H1 (cell line): ENCODE results near the gene DNTTIP2. TPM values are rescaled to one million over a fixed set of nuclear protein-coding genes. Genes with fewer than 3 reads are reported as not detected.

ENCODE experiments used
- CTCF ChIA-PET: fragments of 300-600 bp; sonication (Branson Sonifier 250); formaldehyde crosslinking; loops from one replicate; lab custom pipeline; 2021; ENCODE audit not compliant: partially characterized antibody; lab: Charles Lee
- POLR2A ChIA-PET: fragments of 300-600 bp; sonication (Branson Sonifier 250); formaldehyde crosslinking; loops from one replicate; lab custom pipeline; 2021; ENCODE audit warnings: inconsistent platforms; ENCODE audit not compliant: partially characterized antibody; lab: Charles Lee
- DNase-seq, 2 experiments: peaks; one replicate each; pipeline versions ENCODE4 v3.0.0 to v3.0.0-alpha.2; 2010 to 2022; ENCODE audit warnings: low spot score in 2 of 2, low read depth in 1 of 2, mixed read lengths in 1 of 2
- FAIRE-seq: peaks from 2 replicates; lab custom pipeline; 2011; peaks lifted over from hg19 to GRCh38; lab: Jason Lieb, UNC
- H2AFZ ChIP-seq: 2 replicates; pipeline ENCODE4 v1.8.1; 2012; ENCODE audit warnings: low read length, inconsistent platforms
- H2AK5ac ChIP-seq: 2 replicates; pipeline ENCODE4 v1.6.1; 2013; ENCODE audit warnings: low read depth, low read length
- H2BK120ac ChIP-seq: replicated peaks from 2 replicates; pipeline ENCODE3; 2013; ENCODE audit warnings: low read depth, low read length, inconsistent platforms
- H2BK12ac ChIP-seq: 2 replicates; pipeline ENCODE4 v1.6.1; 2013; ENCODE audit warnings: low read depth, low read length
- H2BK15ac ChIP-seq: 2 replicates; pipeline ENCODE4 v1.6.1; 2013; ENCODE audit warnings: low read length
- H2BK20ac ChIP-seq: 2 replicates; pipeline ENCODE4 v1.6.1; 2013; ENCODE audit warnings: low read length
- H2BK5ac ChIP-seq: 2 replicates; pipeline ENCODE4 v1.6.1; 2013; ENCODE audit warnings: low read depth, low read length
- H3K14ac ChIP-seq: 2 replicates; pipeline ENCODE4 v1.6.1; 2013; ENCODE audit warnings: inconsistent platforms; ENCODE audit not compliant: insufficient read length
- H3K18ac ChIP-seq: 2 replicates; pipeline ENCODE4 v1.6.1; 2013; ENCODE audit warnings: low read length; ENCODE audit errors: extremely low read depth
- H3K23ac ChIP-seq: 2 replicates; pipeline ENCODE4 v1.6.1; 2013; ENCODE audit warnings: inconsistent platforms; ENCODE audit not compliant: insufficient read length
- H3K23me2 ChIP-seq: 2 replicates; pipeline ENCODE4 v1.6.1; 2013; ENCODE audit warnings: low read depth, low read length
- H3K27ac ChIP-seq: 2 replicates; pipeline ENCODE4 v1.6.1; 2011; ENCODE audit warnings: low read depth, low read length, inconsistent platforms
- H3K27me3 ChIP-seq, 4 experiments: replicated peaks in 1 of 4; 1 replicate in 1 of 4; 2 replicates in 3 of 4; pipeline versions ENCODE4 v1.6.1 to v1.8.1; 2011 to 2013; ENCODE audit warnings: low read length in 3 of 4, mild to moderate bottlenecking in 3 of 4, inconsistent platforms in 2 of 4, mixed read lengths in 2 of 4, moderate library complexity in 1 of 4; ENCODE audit not compliant: control insufficient read depth in 3 of 4, insufficient read depth in 3 of 4; ENCODE audit errors: extremely low read depth in 1 of 4
- H3K36me3 ChIP-seq, 4 experiments: 2 replicates each; pipeline versions ENCODE4 v1.6.1 to v1.8.1; 2011 to 2013; ENCODE audit warnings: mild to moderate bottlenecking in 4 of 4, low read length in 3 of 4, moderate library complexity in 2 of 4, control low read depth in 1 of 4, inconsistent platforms in 1 of 4; ENCODE audit not compliant: insufficient read depth in 4 of 4, control insufficient read depth in 2 of 4
- H3K4ac ChIP-seq: replicated peaks from 2 replicates; pipeline ENCODE3; 2013; ENCODE audit warnings: low read length, low read depth, mixed read lengths, inconsistent platforms; ENCODE audit not compliant: insufficient read length
- H3K4me1 ChIP-seq, 4 experiments: replicated peaks in 1 of 4; 1 replicate in 1 of 4; 2 replicates in 3 of 4; pipeline versions ENCODE4 v1.6.1 to v1.8.1; 2011 to 2013; ENCODE audit warnings: low read length in 3 of 4, inconsistent platforms in 2 of 4, mixed read lengths in 1 of 4; ENCODE audit not compliant: insufficient read depth in 4 of 4, control insufficient read depth in 3 of 4
- H3K4me2 ChIP-seq, 2 experiments: 2 replicates each; pipeline versions ENCODE4 v1.6.1 to v1.8.1; 2011 to 2013; ENCODE audit warnings: low read depth in 2 of 2, low read length in 2 of 2, control low read depth in 1 of 2, inconsistent platforms in 1 of 2, mild to moderate bottlenecking in 1 of 2; ENCODE audit not compliant: insufficient read depth in 1 of 2
- H3K4me3 ChIP-seq, 4 experiments: fragments of 200-600, 300-600 bp in 1 of 4; sonication (generic), shearing (Covaris generic), sonication (Bioruptor Twin) in 1 of 4; 2 replicates each; pipeline versions ENCODE4 v1.5.1 to v1.8.1; 2011 to 2016; ENCODE audit warnings: low read length in 4 of 4, low read depth in 3 of 4, control low read depth in 2 of 4, inconsistent platforms in 2 of 4, mild to moderate bottlenecking in 2 of 4, mixed read lengths in 1 of 4, moderate library complexity in 1 of 4; ENCODE audit not compliant: insufficient read depth in 2 of 4; ENCODE audit errors: extremely low read depth in 1 of 4
- H3K56ac ChIP-seq: replicated peaks from 2 replicates; pipeline ENCODE3; 2013; ENCODE audit warnings: low read depth, mild to moderate bottlenecking, mixed read lengths, low read length, inconsistent platforms; ENCODE audit not compliant: insufficient read length
- H3K79me1 ChIP-seq: 2 replicates; pipeline ENCODE4 v1.6.1; 2013; ENCODE audit warnings: low read depth, low read length, control low read depth
- H3K79me2 ChIP-seq, 2 experiments: 2 replicates each; pipeline versions ENCODE4 v1.6.1 to v1.8.1; 2012 to 2013; ENCODE audit warnings: low read length in 2 of 2, mild to moderate bottlenecking in 2 of 2, inconsistent platforms in 1 of 2; ENCODE audit not compliant: insufficient read depth in 2 of 2, control insufficient read depth in 1 of 2
- H3K9ac ChIP-seq, 4 experiments: replicated peaks in 1 of 4; 1 replicate in 1 of 4; 2 replicates in 3 of 4; pipeline versions ENCODE4 v1.6.1 to v1.8.1; 2011 to 2013; ENCODE audit warnings: low read depth in 3 of 4, low read length in 3 of 4, control low read depth in 2 of 4, mild to moderate bottlenecking in 2 of 4, moderate library complexity in 2 of 4, inconsistent platforms in 1 of 4; ENCODE audit errors: extremely low read depth in 1 of 4
- H3K9me3 ChIP-seq, 2 experiments: 2 replicates each; pipeline versions ENCODE4 v1.6.1 to v1.8.1; 2012 to 2013; ENCODE audit warnings: mild to moderate bottlenecking in 2 of 2, moderate library complexity in 2 of 2, control low read depth in 1 of 2, inconsistent platforms in 1 of 2, low read depth in 1 of 2, low read length in 1 of 2, mixed read lengths in 1 of 2; ENCODE audit not compliant: insufficient read depth in 2 of 2
- H4K20me1 ChIP-seq, 2 experiments: replicated peaks in 1 of 2; 2 replicates each; pipeline versions ENCODE3 to v1.8.1; 2011 to 2013; ENCODE audit warnings: inconsistent platforms in 2 of 2, low read length in 2 of 2, mild to moderate bottlenecking in 1 of 2; ENCODE audit not compliant: insufficient read depth in 2 of 2, control insufficient read depth in 1 of 2
- H4K5ac ChIP-seq: 2 replicates; pipeline ENCODE4 v1.6.1; 2013; ENCODE audit warnings: low read length, low read depth, mixed read lengths, inconsistent platforms; ENCODE audit not compliant: insufficient read length
- H4K8ac ChIP-seq: 2 replicates; pipeline ENCODE4 v1.8.0; 2013; ENCODE audit warnings: mild to moderate bottlenecking, moderate library complexity, low read length, inconsistent platforms; ENCODE audit not compliant: insufficient read depth; ENCODE audit errors: extremely low read depth
- H4K91ac ChIP-seq: replicated peaks from 2 replicates; pipeline ENCODE3; 2013; ENCODE audit warnings: low read length, mixed read lengths, inconsistent platforms; ENCODE audit not compliant: insufficient read length
- ASH2L ChIP-seq: fragments of 200-600, 300-600 bp; sonication (generic); IDR thresholded peaks from one replicate; pipeline ENCODE4 v1.7.1; 2017; ENCODE audit warnings: low read length
- BRCA1 ChIP-seq: IDR thresholded peaks from 2 replicates; pipeline ENCODE4 v1.6.1; 2012; ENCODE audit warnings: low read depth, low read length, improper control_type of control experiment
- CHD2 ChIP-seq: IDR thresholded peaks from 2 replicates; pipeline ENCODE4 v1.6.1; 2012; ENCODE audit warnings: low read length, improper control_type of control experiment
- CREB1 ChIP-seq: IDR thresholded peaks from 2 replicates; pipeline ENCODE4 v1.6.1; 2012; ENCODE audit warnings: inconsistent platforms
- GABPA ChIP-seq: IDR thresholded peaks from 2 replicates; pipeline ENCODE4 v1.6.1; 2011; ENCODE audit warnings: mild to moderate bottlenecking, low read length, moderate library complexity, borderline replicate concordance; ENCODE audit not compliant: insufficient read depth
- GTF2F1 ChIP-seq: IDR thresholded peaks from 2 replicates; pipeline ENCODE4 v1.6.1; 2012; ENCODE audit warnings: low read depth, low read length, improper control_type of control experiment, borderline replicate concordance
- HDAC2 ChIP-seq, 2 experiments: fragments of 300-600 bp in 1 of 2; sonication (generic) in 1 of 2; IDR thresholded peaks; 2 replicates each; pipeline ENCODE4 v1.6.1; 2011 to 2012; ENCODE audit warnings: low read depth in 2 of 2, low read length in 2 of 2, mild to moderate bottlenecking in 2 of 2, moderate library complexity in 2 of 2, borderline replicate concordance in 1 of 2, inconsistent platforms in 1 of 2
- POLR2AphosphoS5 ChIP-seq: IDR thresholded peaks from 2 replicates; pipeline ENCODE4 v1.6.1; 2011; ENCODE audit warnings: low read depth, low read length
- POU5F1 ChIP-seq: IDR thresholded peaks from 2 replicates; pipeline ENCODE4 v1.6.1; 2011; ENCODE audit warnings: low read depth, mild to moderate bottlenecking, low read length, moderate library complexity
- RAD21 ChIP-seq, 2 experiments: IDR thresholded peaks in 1 of 2; conservative IDR thresholded peaks in 1 of 2; 2 replicates each; pipeline ENCODE4 v1.6.1; 2011; ENCODE audit warnings: low read depth in 2 of 2, low read length in 2 of 2, improper control_type of control experiment in 1 of 2, inconsistent platforms in 1 of 2, mild to moderate bottlenecking in 1 of 2, moderate library complexity in 1 of 2
- RXRA ChIP-seq: IDR thresholded peaks from 2 replicates; pipeline ENCODE4 v1.6.1; 2011; ENCODE audit warnings: low read depth, mild to moderate bottlenecking, low read length, moderate library complexity; ENCODE audit not compliant: insufficient read depth
- SRF ChIP-seq: IDR thresholded peaks from 2 replicates; pipeline ENCODE4 v1.6.1; 2011; ENCODE audit warnings: mild to moderate bottlenecking, low read depth, low read length, moderate library complexity
- YY1 ChIP-seq: IDR thresholded peaks from 2 replicates; pipeline ENCODE4 v1.6.1; 2011; ENCODE audit warnings: low read depth, mild to moderate bottlenecking, low read length
- WGBS, 2 experiments: shearing (Covaris generic) in 1 of 2; methylation state at CpG; one replicate each; pipeline versions ENCODE4 v1.1.6 to v1.1.7; 2013 to 2015; ENCODE audit warnings: low lambda C conversion rate in 2 of 2, mixed read lengths in 2 of 2, inconsistent platforms in 1 of 2, low coverage in 1 of 2, missing lambda C conversion rate in 1 of 2; ENCODE audit not compliant: insufficient replicate concordance in 2 of 2, insufficient coverage in 1 of 2, insufficient read length in 1 of 2; ENCODE audit errors: extremely low coverage in 1 of 2, missing lambda C conversion rate in 1 of 2; 5-methylcytosine and 5-hydroxymethylcytosine counted together
- polyA plus RNA-seq, 7 experiments: library from polyadenylated mRNA; depleted of rRNA in 3 of 7; stranded (reverse) in 5 of 7; unstranded in 2 of 7; fragments of >200 nt in 5 of 7; fragments of 200-250 nt in 2 of 7; gene quantifications; 1 replicate in 5 of 7; 2 replicates in 1 of 7; 4 replicates in 1 of 7; pipeline versions ENCODE4 v1.2.1 to v1.2.3, GENCODE V29; 2011 to 2013; ENCODE audit warnings: missing spikeins in 2 of 7, mixed read lengths in 2 of 7
- total RNA-seq: library from RNA; stranded (reverse); fragmentation: NEBNext Ultra II Directional; extraction: Animal tissue kit (Norgen Biotek cat#: 25700); gene quantifications from 2 replicates; pipeline ENCODE4 v1.2.1, GENCODE V29; 2021

Gene DNTTIP2
- total and polyA plus RNA-seq, 2 of the 8 experiments (the other 6 are each of a cell fraction or from before 2014, with no cell fraction given): 6.3 to 80.4 TPM

- TF ChIP-seq GTF2F1 (no peak), CREB1 (no peak), HDAC2 (IDR thresholded peaks at IDR 0.05; ENCODE audit: borderline replicate concordance in 1 of 2, low read depth in 2 of 2, low read length in 2 of 2) (no peak), GABPA (no peak), YY1 (no peak), RXRA (no peak), SRF (no peak), POU5F1 (no peak), RAD21 (IDR thresholded peaks at IDR 0.05 in 1 of 2, conservative IDR thresholded peaks at IDR 0.05 in 1 of 2; ENCODE audit: low read depth in 2 of 2, low read length in 2 of 2) (no peak), CHD2 (no peak), POLR2AphosphoS5 (no peak), ASH2L (no peak), BRCA1 (no peak)
- no peaks in the 10 kb centered on the region for H3K27me3 ChIP-seq
- no peak overlapping the region for H3K56ac ChIP-seq
- no peaks in the 10 kb centered on the region for H4K20me1 ChIP-seq
- CTCF ChIA-PET: interaction anchor here (0.7 to 21.7 kb wide), 7 partner anchors 8 to 327 kb away, joined by 3 to 620 read pairs (median 7); no protein-coding TSS in a partner anchor
- no CpG with 5 or more reads among the region's 2 CpGs for WGBS, 2 experiments
- H2BK120ac ChIP-seq: no peak overlapping the region
- H3K4me1 ChIP-seq: peaks cover 2 to 16% (median 10%) of the 10 kb centered on the region in 4 experiments; a peak in 6 of 7 replicates
- H3K9ac ChIP-seq: no peak overlapping the region
- no peak overlapping the region for H3K27ac ChIP-seq
- H4K91ac ChIP-seq: peak overlapping the region; percentile 35
- FAIRE-seq (no peak), DNase-seq (no peak)
- H2BK5ac ChIP-seq: no peak overlapping the region
- no peak overlapping the region for H4K8ac ChIP-seq
- no peak overlapping the region for H3K14ac ChIP-seq
- no peaks in the 10 kb centered on the region for H3K36me3 ChIP-seq
- no peak overlapping the region for H2BK20ac ChIP-seq
- H3K9me3 ChIP-seq: no peaks in the 10 kb centered on the region
- no peaks in the 10 kb centered on the region for H3K23me2 ChIP-seq
- H3K79me2 ChIP-seq: no peaks in the 10 kb centered on the region
- H2BK12ac ChIP-seq: peak overlapping the region; percentile 65; the same call in 1 of the 2 replicates
- no peak overlapping the region for H3K4me3 ChIP-seq
- no peak overlapping the region for H4K5ac ChIP-seq
- no peak overlapping the region for H3K4ac ChIP-seq
- no peak overlapping the region for H3K18ac ChIP-seq
- POLR2A ChIA-PET: interaction anchor here (1.9 to 3.0 kb wide), 2 partner anchors 12 to 21 kb away, joined by 3 to 8 read pairs; no protein-coding TSS in a partner anchor
- H3K4me2 ChIP-seq: no peak overlapping the region
- no peaks in the 10 kb centered on the region for H3K79me1 ChIP-seq
- H2AFZ ChIP-seq: no peak overlapping the region
- H2AK5ac ChIP-seq: no peak overlapping the region
- H3K23ac ChIP-seq: no peak overlapping the region
- no peak overlapping the region for H2BK15ac ChIP-seq
Observed at GRCh38 chr1:93822730-93823425, 56.1 kb downstream of the DNTTIP2 start.
